Osteoblast (primary cell): ENCODE results near the gene AHNAK. TPM values are rescaled to one million over a fixed set of nuclear protein-coding genes. Genes with fewer than 3 reads are reported as not detected.
A peak's percentile ranks its signal among the peaks of the same experiment; 100 is the strongest.

Experiments
- DNase-seq: peaks from one replicate; pipeline ENCODE4 v3.0.0; 2011; ENCODE audit warnings: low spot score, mixed read lengths; ENCODE audit not compliant: insufficient read length; ENCODE audit errors: missing footprints
- H2AFZ ChIP-seq: 2 replicates; pipeline ENCODE4 v1.6.0; 2011; ENCODE audit warnings: mild to moderate bottlenecking, low read length
- H3K27ac ChIP-seq: 2 replicates; pipeline ENCODE4 v1.5.1; 2011; ENCODE audit warnings: mild to moderate bottlenecking, low read depth, low read length, moderate library complexity
- H3K27me3 ChIP-seq: 2 replicates; pipeline ENCODE4 v1.6.0; 2012; ENCODE audit warnings: mild to moderate bottlenecking, control low read depth, inconsistent platforms, low read length, moderate library complexity; ENCODE audit not compliant: insufficient read depth
- H3K36me3 ChIP-seq: 2 replicates; pipeline ENCODE4 v1.5.1; 2011; ENCODE audit warnings: mild to moderate bottlenecking, low read length, control low read depth, moderate library complexity; ENCODE audit not compliant: insufficient read depth
- H3K4me1 ChIP-seq: 2 replicates; pipeline ENCODE4 v1.5.1; 2011; ENCODE audit warnings: mild to moderate bottlenecking, low read length, control low read depth, moderate library complexity; ENCODE audit not compliant: insufficient read depth
- H3K4me2 ChIP-seq: 2 replicates; pipeline ENCODE4 v1.6.0; 2011; ENCODE audit warnings: mild to moderate bottlenecking, low read length; ENCODE audit not compliant: insufficient read depth
- H3K4me3 ChIP-seq: fragments of 200-600 bp; sonication (generic); 3 replicates; pipeline ENCODE4 v1.5.1; 2012; ENCODE audit warnings: mild to moderate bottlenecking, low read length, inconsistent platforms; ENCODE audit not compliant: insufficient read depth
- H3K79me2 ChIP-seq: 2 replicates; pipeline ENCODE4 v1.6.0; 2012; ENCODE audit warnings: mild to moderate bottlenecking, low read length, control low read depth, inconsistent platforms; ENCODE audit not compliant: insufficient read depth
- H3K9me3 ChIP-seq: 2 replicates; pipeline ENCODE4 v1.5.1; 2011; ENCODE audit warnings: low read depth, low read length, control low read depth
- H4K20me1 ChIP-seq: 2 replicates; pipeline ENCODE4 v1.6.0; 2012; ENCODE audit warnings: mild to moderate bottlenecking, low read length, control low read depth; ENCODE audit not compliant: insufficient read depth
- total RNA-seq: library from RNA; depleted of rRNA; stranded (reverse); fragments of >200 nt; gene quantifications from 2 replicates; pipeline ENCODE4 v1.2.3, GENCODE V29; 2012
- TF ChIP-seq, protein P1 (sequence below): IDR thresholded peaks from 2 replicates; pipeline ENCODE4 v1.5.1; 2011; ENCODE audit warnings: mild to moderate bottlenecking, low read depth, low read length, moderate library complexity; ENCODE audit errors: extremely low read depth

AHNAK gene
- total RNA-seq, 1 donor = 720 TPM

DNA sequence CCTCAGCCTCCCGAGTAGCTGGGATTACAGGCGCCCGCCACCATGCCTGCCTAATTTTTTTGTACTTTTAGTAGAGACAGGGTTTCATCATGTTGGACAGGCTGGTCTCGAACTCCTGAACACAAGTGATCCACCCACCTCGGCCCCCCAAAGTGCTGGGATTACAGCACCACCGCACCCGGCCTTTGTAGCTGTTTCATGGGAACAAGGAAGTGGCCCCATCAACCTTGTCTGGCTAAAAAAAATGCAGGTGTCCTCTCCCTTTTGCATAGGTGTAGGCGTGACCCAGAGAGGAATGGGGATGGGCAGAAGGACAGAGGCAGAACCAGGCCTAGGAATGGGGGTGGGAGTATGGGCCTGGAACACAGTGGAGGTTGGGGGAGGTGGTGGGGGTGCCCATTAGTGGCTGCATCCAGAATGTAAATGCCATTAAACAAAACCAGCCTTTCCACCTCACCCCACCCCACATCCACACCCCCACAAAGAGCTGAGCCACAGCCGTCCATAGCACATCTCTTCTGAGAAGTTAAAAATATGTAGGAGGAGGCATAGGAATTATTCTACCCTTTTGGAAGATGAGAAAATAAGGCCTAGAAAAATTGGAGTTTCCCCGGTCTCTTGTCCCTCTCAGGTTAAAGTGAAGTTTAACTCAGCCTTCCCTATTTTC, 150.6 kb downstream of the AHNAK start:
- Histone ChIP-seq H3K79me2 (no peaks in the 10 kb centered on the region), H3K4me2 (no peak overlapping the region), H4K20me1 (no peaks in the 10 kb centered on the region), H3K4me3 (no peak overlapping the region), H3K4me1 (peaks cover 32% of the 10 kb centered on the region), H3K27me3 (peaks cover 3% of the 10 kb centered on the region), H3K27ac (no peak overlapping the region), H2AFZ (no peak overlapping the region), H3K9me3 (no peaks in the 10 kb centered on the region), H3K36me3 (no peaks in the 10 kb centered on the region)
- TF ChIP-seq, protein P1, sequence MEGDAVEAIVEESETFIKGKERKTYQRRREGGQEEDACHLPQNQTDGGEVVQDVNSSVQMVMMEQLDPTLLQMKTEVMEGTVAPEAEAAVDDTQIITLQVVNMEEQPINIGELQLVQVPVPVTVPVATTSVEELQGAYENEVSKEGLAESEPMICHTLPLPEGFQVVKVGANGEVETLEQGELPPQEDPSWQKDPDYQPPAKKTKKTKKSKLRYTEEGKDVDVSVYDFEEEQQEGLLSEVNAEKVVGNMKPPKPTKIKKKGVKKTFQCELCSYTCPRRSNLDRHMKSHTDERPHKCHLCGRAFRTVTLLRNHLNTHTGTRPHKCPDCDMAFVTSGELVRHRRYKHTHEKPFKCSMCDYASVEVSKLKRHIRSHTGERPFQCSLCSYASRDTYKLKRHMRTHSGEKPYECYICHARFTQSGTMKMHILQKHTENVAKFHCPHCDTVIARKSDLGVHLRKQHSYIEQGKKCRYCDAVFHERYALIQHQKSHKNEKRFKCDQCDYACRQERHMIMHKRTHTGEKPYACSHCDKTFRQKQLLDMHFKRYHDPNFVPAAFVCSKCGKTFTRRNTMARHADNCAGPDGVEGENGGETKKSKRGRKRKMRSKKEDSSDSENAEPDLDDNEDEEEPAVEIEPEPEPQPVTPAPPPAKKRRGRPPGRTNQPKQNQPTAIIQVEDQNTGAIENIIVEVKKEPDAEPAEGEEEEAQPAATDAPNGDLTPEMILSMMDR = no peak
- DNase-seq = no peak

DNA sequence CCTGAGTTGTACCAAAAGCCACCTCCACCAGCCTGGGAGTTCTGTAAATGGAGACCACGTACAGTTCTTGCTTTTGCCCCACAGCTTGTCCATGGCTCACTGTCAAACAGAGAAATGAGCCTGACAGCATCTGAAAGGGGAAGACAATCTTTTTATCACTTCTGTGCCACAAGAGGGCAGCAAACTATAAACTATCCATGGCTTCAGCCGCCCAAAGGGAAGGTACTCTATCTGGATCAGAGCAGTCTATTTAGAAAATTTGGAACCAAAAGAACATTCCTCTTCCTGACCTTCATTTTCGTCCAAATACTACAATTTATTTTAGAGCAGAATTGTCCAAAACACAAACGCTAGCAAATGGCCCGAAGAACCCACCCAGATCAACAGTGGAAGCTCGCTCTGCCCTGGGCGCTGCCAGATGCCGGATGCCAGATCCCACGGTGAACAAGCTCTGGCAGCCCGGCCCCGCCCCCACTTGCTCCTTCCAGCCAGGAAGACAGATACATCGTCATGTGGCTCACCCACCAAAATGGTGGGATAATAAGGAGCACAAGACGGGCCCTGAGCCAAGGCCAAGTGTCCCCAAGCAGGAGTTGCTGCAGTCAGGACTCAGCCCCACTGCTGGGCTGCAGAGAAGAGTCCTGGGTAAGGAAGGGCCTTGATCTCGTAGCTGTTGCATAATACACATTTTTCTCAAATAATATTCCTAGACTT, 151.6 kb downstream of the AHNAK start:
- Histone ChIP-seq H3K4me3 (peak overlapping the region; percentile 70), H4K20me1 (no peaks in the 10 kb centered on the region), H3K4me1 (peaks cover 21% of the 10 kb centered on the region), H3K9me3 (no peaks in the 10 kb centered on the region), H3K27me3 (peaks cover 5% of the 10 kb centered on the region), H3K36me3 (no peaks in the 10 kb centered on the region), H3K4me2 (peak overlapping the region; percentile 92), H2AFZ (peak overlapping the region; percentile 96), H3K27ac (peak overlapping the region; percentile 27), H3K79me2 (no peaks in the 10 kb centered on the region)
- TF ChIP-seq, protein P1 = peak; percentile 76
- DNase-seq = peak; percentile 95

DNA sequence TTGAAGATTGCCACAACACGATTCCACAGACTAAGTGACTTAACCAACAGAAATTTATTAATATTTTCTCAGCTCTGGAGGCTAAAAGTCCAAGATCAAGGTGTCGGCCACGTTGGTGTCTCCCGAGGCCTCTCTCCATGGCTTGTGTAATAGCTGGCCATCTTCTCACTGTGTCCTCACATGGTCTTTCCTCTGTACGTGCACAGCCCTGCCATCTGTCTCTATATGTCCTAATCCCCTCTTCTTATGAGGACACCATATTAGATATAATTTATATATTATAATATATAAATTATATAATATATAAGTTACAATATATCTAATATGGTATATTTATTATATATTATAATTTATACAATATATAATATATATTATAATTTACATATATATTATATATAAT, 152.9 kb downstream of the AHNAK start:
- no peak overlapping the region for H3K4me2 ChIP-seq
- peaks cover 16% of the 10 kb centered on the region for H3K4me1 ChIP-seq
- H3K36me3 ChIP-seq = no peaks in the 10 kb centered on the region
- no peaks in the 10 kb centered on the region for H3K79me2 ChIP-seq
- no peak overlapping the region for H2AFZ ChIP-seq
- TF ChIP-seq, protein P1 = no peak
- no peak overlapping the region for H3K27ac ChIP-seq
- H3K4me3 ChIP-seq = no peak overlapping the region
- no peaks in the 10 kb centered on the region for H4K20me1 ChIP-seq
- H3K27me3 ChIP-seq = peaks cover 14% of the 10 kb centered on the region
- H3K9me3 ChIP-seq = no peaks in the 10 kb centered on the region
- DNase-seq = no peak

DNA sequence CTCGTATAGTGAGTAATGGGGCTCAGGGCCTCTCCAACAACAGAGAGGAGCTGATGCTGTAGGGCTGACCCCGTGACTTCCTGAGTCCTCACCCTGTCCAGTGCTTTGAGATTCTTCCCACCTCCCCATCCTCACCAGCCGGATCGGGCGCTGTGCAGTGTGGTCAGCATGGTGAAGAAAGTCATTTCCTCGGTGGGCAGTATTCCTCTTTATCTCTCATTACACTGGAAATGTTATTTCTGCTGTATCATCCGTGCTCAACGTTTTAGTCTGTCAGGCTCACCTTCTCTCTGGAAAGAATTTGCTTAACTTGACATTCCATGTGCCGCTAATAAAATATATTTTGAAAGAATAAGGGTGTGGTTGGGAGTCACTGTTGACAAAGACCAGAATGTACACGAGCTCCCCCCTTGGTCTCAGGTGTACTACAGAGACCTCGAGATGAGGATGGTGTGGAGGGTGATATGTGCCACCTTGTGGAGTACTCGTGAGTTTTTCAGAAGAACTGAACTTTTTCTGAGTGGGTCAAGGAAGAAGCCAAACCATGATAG, 153.5 kb downstream of the AHNAK start:
- Histone ChIP-seq H3K4me2 (no peak overlapping the region), H3K9me3 (no peaks in the 10 kb centered on the region), H2AFZ (no peak overlapping the region), H3K27ac (no peak overlapping the region), H3K36me3 (no peaks in the 10 kb centered on the region), H3K27me3 (peaks cover 16% of the 10 kb centered on the region), H3K79me2 (no peaks in the 10 kb centered on the region), H3K4me3 (no peak overlapping the region), H3K4me1 (peaks cover 10% of the 10 kb centered on the region), H4K20me1 (no peaks in the 10 kb centered on the region)
- TF ChIP-seq, protein P1 = peak; percentile 15
- DNase-seq = no peak
